ENCODE measurements around the gene HIVEP3.

Gene HIVEP3

GRCh38 chr1:41809692-41810091 is 109.0 kb downstream of the HIVEP3 start:
- no peak for DNase-seq
- Mint-ChIP-seq H3K27me3 (no peaks in the 10 kb centered on the region), H3K9me3 (no peaks in the 10 kb centered on the region), H3K36me3 (peaks cover 5% of the 10 kb centered on the region), H3K27ac (no peak overlapping the region), H3K4me1 (peaks cover 66% of the 10 kb centered on the region), H3K4me3 (no peak overlapping the region)
- CTCF ChIA-PET: interaction anchor here (1.4 to 3.2 kb wide), 3 partner anchors 20 to 236 kb away, joined by 4 to 12 read pairs (median 4); no protein-coding TSS in a partner anchor

DNA sequence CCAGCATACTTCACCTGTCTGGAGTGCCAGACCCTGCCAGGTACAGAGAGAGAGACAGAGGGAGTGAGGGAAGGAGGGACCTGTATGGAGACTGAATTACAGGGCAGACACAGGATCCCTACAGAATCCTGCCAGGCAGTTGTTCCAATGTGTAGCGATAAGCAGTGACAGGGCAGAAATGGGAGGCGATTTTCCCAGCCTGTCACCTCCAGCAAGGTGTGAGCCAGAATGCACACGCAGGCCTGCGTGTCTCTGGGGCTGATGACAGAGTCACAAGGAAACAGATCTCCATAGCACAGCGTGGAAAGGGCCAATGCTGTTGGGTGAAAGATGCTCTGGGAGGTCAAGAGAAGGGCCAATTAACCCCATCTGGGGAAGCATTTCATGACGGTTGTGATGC is 111.3 kb downstream of the HIVEP3 start:
- Mint-ChIP-seq H3K4me3 (peak overlapping the region; percentile 46), H3K27me3 (no peaks in the 10 kb centered on the region), H3K9me3 (no peaks in the 10 kb centered on the region), H3K4me1 (peaks cover 87% of the 10 kb centered on the region), H3K27ac (peak overlapping the region; percentile 92), H3K36me3 (peaks cover 17% of the 10 kb centered on the region)
- DNase-seq: no peak
- CTCF ChIA-PET: interaction anchor here (1.5 kb wide), 1 partner anchor 56 kb away, joined by 3 read pairs; no protein-coding TSS in a partner anchor

- Mint-ChIP-seq H3K4me1 (peaks cover 89% of the 10 kb centered on the region), H3K27ac (peak overlapping the region; percentile 92), H3K4me3 (peak overlapping the region; percentile 46), H3K27me3 (no peaks in the 10 kb centered on the region), H3K9me3 (no peaks in the 10 kb centered on the region), H3K36me3 (peaks cover 17% of the 10 kb centered on the region)
- DNase-seq: peak; percentile 66
- CTCF ChIA-PET: interaction anchor here (1.5 kb wide), 1 partner anchor 55 kb away, joined by 3 read pairs; no protein-coding TSS in a partner anchor
These were observed 112.1 kb downstream of the HIVEP3 start for GRCh38 chr1:41806472-41807155.

GRCh38 chr1:41805771-41806471 is 112.8 kb downstream of the HIVEP3 start:
- Mint-ChIP-seq H3K36me3 (peaks cover 17% of the 10 kb centered on the region), H3K9me3 (no peaks in the 10 kb centered on the region), H3K27ac (peak overlapping the region; percentile 92), H3K4me1 (peaks cover 88% of the 10 kb centered on the region), H3K27me3 (no peaks in the 10 kb centered on the region), H3K4me3 (peak overlapping the region; percentile 46)
- DNase-seq: peak; percentile 58
- CTCF ChIA-PET: interaction anchor here (1.0 to 2.5 kb wide), 4 partner anchors 8 to 232 kb away, joined by 3 to 8 read pairs (median 3); no protein-coding TSS in a partner anchor

DNA sequence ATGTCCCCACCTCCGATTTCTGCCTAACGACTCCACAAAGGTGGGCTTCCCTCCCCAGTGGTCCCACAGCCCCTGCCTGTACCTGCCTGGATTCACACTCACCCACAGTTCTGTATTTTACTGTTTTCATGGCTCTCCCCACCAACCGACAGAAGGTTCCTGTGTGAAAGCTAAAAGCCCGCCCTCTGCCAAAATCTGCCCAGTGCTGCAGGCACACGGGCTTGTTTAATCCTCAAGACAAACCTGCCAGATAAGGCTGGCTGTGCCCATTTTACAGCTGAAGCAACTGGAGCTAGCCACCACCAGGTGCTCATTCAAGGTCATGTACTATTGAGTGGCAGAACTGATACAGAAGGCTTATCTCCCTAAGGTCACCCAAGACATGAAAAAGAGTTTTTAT is 114.5 kb downstream of the HIVEP3 start:
- Mint-ChIP-seq H3K9me3 (no peaks in the 10 kb centered on the region), H3K27me3 (no peaks in the 10 kb centered on the region), H3K4me1 (peaks cover 92% of the 10 kb centered on the region), H3K4me3 (peak overlapping the region; percentile 31), H3K36me3 (peaks cover 20% of the 10 kb centered on the region), H3K27ac (peak overlapping the region; percentile 98)
- CTCF ChIA-PET: interaction anchor here (1.1 to 2.5 kb wide), 3 partner anchors 8 to 230 kb away, joined by 3 to 8 read pairs (median 5); no protein-coding TSS in a partner anchor
- DNase-seq: peak; percentile 61

DNA sequence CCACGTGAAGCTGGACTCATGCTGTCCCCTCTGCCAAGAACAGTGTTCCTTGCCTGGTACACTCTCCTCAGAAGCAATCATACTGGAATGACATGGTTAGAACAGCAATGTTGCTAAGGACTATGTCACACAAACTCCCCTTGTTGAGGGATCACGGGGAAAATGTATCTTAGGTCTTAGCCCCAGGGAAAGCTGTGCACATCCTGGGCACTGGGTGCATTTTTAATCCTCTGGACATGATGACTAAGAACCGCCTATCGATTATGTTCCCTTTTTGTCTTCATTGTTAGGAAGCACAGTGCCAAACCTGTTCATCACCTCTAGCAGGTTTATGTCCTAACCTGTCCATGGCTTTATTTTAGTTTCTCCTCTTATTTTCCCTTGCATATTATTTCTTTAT is 115.1 kb downstream of the HIVEP3 start:
- H3K4me3 Mint-ChIP-seq: peak overlapping the region; percentile 31

GRCh38 chr1:41802532-41803501 is 115.9 kb downstream of the HIVEP3 start:
- no peaks in the 10 kb centered on the region for H3K27me3 Mint-ChIP-seq
- CTCF ChIA-PET: interaction anchor here (0.5 to 1.7 kb wide), 2 partner anchors 9 to 46 kb away, joined by 3 to 5 read pairs; no protein-coding TSS in a partner anchor
- H3K27ac Mint-ChIP-seq: peak overlapping the region; percentile 98
- peaks cover 25% of the 10 kb centered on the region for H3K36me3 Mint-ChIP-seq
- peak overlapping the region; percentile 31 for H3K4me3 Mint-ChIP-seq
- H3K9me3 Mint-ChIP-seq: no peaks in the 10 kb centered on the region
- peaks cover 91% of the 10 kb centered on the region for H3K4me1 Mint-ChIP-seq
- DNase-seq: peak; percentile 56

More for the DNA sequence above, 115.1 kb downstream of the HIVEP3 start:
- Mint-ChIP-seq H3K9me3 (no peaks in the 10 kb centered on the region), H3K27me3 (no peaks in the 10 kb centered on the region), H3K4me1 (peaks cover 94% of the 10 kb centered on the region), H3K27ac (peak overlapping the region; percentile 98), H3K36me3 (peaks cover 25% of the 10 kb centered on the region)
- no peak for DNase-seq
- CTCF ChIA-PET: interaction anchor here (1.7 to 2.5 kb wide), 2 partner anchors 8 to 229 kb away, joined by 5 to 8 read pairs; no protein-coding TSS in a partner anchor

DNA sequence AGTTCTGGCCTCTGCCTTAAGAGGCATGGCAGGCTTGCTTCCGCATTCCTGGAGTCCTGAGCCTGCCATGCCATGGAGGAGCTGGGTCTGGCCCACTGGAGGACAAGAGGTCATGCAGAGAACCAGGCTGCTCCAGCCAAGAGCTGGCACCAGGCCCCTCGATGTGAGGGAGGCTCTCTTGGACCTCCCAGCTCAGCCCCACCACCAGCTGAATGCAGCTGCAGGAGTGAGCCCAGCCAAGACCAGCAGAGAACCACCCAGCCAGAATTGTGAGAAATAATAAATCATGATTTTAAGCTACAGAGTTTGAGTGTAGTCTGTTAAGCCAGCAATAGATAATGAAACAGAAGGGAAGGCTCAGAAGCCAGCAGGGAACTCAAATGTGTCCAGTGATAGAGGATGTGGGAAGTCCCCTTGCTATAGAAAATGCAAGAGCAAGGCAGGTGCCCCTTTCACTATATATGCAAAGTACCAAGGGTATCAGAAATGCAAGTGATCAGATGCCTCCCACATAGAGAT is 118.4 kb downstream of the HIVEP3 start:
- peaks cover 25% of the 10 kb centered on the region for H3K36me3 Mint-ChIP-seq
- no peak overlapping the region for H3K4me3 Mint-ChIP-seq
- CTCF ChIA-PET: interaction anchor here (1.3 kb wide), 1 partner anchor 11 kb away, joined by 3 read pairs; no protein-coding TSS in a partner anchor
- no peak for DNase-seq
- H3K27me3 Mint-ChIP-seq: no peaks in the 10 kb centered on the region
- peak overlapping the region; percentile 0 for H3K27ac Mint-ChIP-seq
- H3K9me3 Mint-ChIP-seq: no peaks in the 10 kb centered on the region
- peaks cover 72% of the 10 kb centered on the region for H3K4me1 Mint-ChIP-seq

- Mint-ChIP-seq H3K4me3 (no peak overlapping the region), H3K4me1 (peaks cover 71% of the 10 kb centered on the region), H3K36me3 (peaks cover 27% of the 10 kb centered on the region), H3K27me3 (no peaks in the 10 kb centered on the region), H3K9me3 (no peaks in the 10 kb centered on the region), H3K27ac (no peak overlapping the region)
- CTCF ChIA-PET: interaction anchor here (1.3 kb wide), 1 partner anchor 12 kb away, joined by 3 read pairs; no protein-coding TSS in a partner anchor
- no peak for DNase-seq
These were observed 119.0 kb downstream of the HIVEP3 start for GRCh38 chr1:41799723-41800122.

DNA sequence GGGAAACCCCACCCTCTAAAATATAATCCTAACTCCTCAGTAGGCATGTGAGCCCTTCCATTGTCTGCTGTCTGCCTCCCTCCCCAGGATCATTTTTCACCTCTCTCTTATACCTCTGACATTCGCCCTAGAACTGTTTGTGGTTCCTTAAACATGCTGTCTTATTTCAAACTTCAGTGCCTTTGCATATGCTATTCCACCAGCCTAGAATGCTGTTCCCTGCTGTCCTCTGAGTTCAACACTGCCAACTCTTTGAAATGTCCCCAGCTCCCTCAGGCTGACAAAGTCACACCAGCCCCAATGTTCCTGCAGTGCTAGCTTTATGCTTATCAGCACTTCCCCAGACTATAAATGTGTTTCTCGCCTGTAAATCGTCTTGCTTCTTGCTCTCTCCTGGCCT is 119.5 kb downstream of the HIVEP3 start:
- H3K36me3 Mint-ChIP-seq: peaks cover 21% of the 10 kb centered on the region
- H3K27me3 Mint-ChIP-seq: no peaks in the 10 kb centered on the region
- CTCF ChIA-PET: interaction anchor here (1.3 kb wide), 1 partner anchor 13 kb away, joined by 3 read pairs; no protein-coding TSS in a partner anchor
- H3K4me3 Mint-ChIP-seq: no peak overlapping the region
- no peaks in the 10 kb centered on the region for H3K9me3 Mint-ChIP-seq
- peaks cover 66% of the 10 kb centered on the region for H3K4me1 Mint-ChIP-seq
- no peak for DNase-seq
- peak overlapping the region; percentile 6 for H3K27ac Mint-ChIP-seq

DNA sequence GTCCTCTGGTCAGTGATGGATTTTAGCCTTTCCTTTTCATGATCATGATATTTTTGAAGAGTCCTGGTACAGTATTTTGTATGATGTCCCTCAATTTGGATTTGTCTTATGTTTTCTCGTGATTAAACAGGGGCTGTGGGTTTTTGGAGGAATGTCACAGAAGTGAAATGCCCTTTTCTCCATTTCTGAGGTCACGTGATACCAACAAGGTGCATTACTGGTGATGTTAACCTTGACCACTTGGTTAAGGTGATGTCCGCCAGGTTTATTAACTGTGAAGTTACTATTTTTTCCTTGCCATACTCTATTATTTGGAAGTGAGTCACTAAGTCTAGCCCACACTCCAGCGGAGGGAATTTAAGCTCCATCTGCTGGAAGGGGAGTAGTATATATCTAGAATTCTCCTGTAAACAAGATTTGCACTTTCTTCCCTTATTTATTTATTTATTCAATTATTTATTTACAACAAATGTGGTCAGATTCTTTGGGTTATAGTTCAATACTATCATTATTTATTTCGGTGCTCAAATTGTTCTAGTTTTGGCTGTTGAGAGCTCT is 123.4 kb downstream of the HIVEP3 start:
- peaks cover 61% of the 10 kb centered on the region for H3K4me1 Mint-ChIP-seq
- H3K36me3 Mint-ChIP-seq: peaks cover 28% of the 10 kb centered on the region
- no peak overlapping the region for H3K27ac Mint-ChIP-seq
- CTCF ChIA-PET: interaction anchor here (0.7 to 1.3 kb wide), 3 partner anchors 9 to 221 kb away, joined by 3 to 5 read pairs (median 3); no protein-coding TSS in a partner anchor
- H3K4me3 Mint-ChIP-seq: no peak overlapping the region
- peaks cover 6% of the 10 kb centered on the region for H3K9me3 Mint-ChIP-seq
- no peak for DNase-seq
- no peaks in the 10 kb centered on the region for H3K27me3 Mint-ChIP-seq

DNA sequence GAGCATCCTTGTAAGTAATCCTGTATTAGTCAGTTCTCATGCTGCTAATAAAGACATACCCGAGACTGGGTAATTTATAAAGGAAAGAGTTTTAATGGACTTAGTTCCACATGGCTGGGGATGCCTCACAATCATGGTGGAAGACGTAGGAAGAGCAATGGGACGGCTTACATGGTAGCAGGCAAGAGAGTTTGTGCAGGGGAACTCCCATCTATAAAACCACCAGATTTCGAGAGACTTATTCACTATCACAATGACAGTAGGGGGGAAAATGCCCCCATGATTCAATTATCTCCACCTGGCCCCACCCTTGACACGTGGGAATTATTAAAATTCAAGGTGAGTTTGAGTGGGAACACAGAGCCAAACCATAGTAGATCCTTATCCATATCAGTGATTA is 124.7 kb downstream of the HIVEP3 start:
- Mint-ChIP-seq H3K4me3 (no peak overlapping the region), H3K9me3 (peaks cover 10% of the 10 kb centered on the region), H3K27me3 (no peaks in the 10 kb centered on the region), H3K27ac (no peak overlapping the region), H3K36me3 (peaks cover 27% of the 10 kb centered on the region), H3K4me1 (peaks cover 59% of the 10 kb centered on the region)
- CTCF ChIA-PET: no interaction called here
- no peak for DNase-seq

GRCh38 chr1:41792485-41792770 is 126.3 kb downstream of the HIVEP3 start:
- CTCF ChIA-PET: interaction anchor here (0.6 to 1.7 kb wide), 3 partner anchors 15 to 99 kb away, joined by 3 to 4 read pairs (median 3); no protein-coding TSS in a partner anchor
- Mint-ChIP-seq H3K27me3 (no peaks in the 10 kb centered on the region), H3K27ac (peak overlapping the region; percentile 90), H3K4me1 (peaks cover 54% of the 10 kb centered on the region), H3K4me3 (no peak overlapping the region), H3K9me3 (peaks cover 10% of the 10 kb centered on the region), H3K36me3 (peaks cover 25% of the 10 kb centered on the region)
- no peak for DNase-seq

Measured in activated naive CD4-positive, alpha-beta T cell treated with anti-CD3 and anti-CD28 coated beads, Interleukin-2, amount 10 ng/mL, durations not matched to agents 7 days and 5 days (primary cell).